CD14-positive monocyte (primary cell): ENCODE results near the gene INTS6. TPM values are rescaled to one million over a fixed set of nuclear protein-coding genes. Genes with fewer than 3 reads are reported as not detected.
A peak's percentile ranks its signal among the peaks of the same experiment; 100 is the strongest.

Experiments
- DNase-seq, 3 donors: peaks; one replicate each; pipeline ENCODE4 v3.0.0-alpha.2; 2011 to 2022
- H2AFZ ChIP-seq: 2 replicates; pipeline ENCODE4 v1.6.0; 2012; ENCODE audit warnings: mild to moderate bottlenecking, low read depth, low read length, inconsistent platforms; ENCODE audit not compliant: insufficient read depth, poor library complexity, severe bottlenecking
- H3K27ac ChIP-seq, 2 donors: 1 replicate in 1 of 2; 2 replicates in 1 of 2; pipeline ENCODE4 v1.5.1; 2012 to 2013; ENCODE audit warnings: low read length in 2 of 2, control low read depth in 1 of 2, inconsistent platforms in 1 of 2, low read depth in 1 of 2, mild to moderate bottlenecking in 1 of 2
- H3K27me3 ChIP-seq, 2 donors: one replicate each; pipeline versions ENCODE4 v1.6.0 to v1.6.1; 2011 to 2013; ENCODE audit warnings: low read length in 2 of 2; ENCODE audit not compliant: control insufficient read depth in 2 of 2, insufficient read depth in 2 of 2
- H3K36me3 ChIP-seq, 2 donors: replicated peaks in 1 of 2; 1 replicate in 1 of 2; 2 replicates in 1 of 2; pipeline versions ENCODE4 v1.5.1 to v1.6.1; 2012 to 2013; ENCODE audit warnings: low read length in 2 of 2, control low read depth in 1 of 2, inconsistent platforms in 1 of 2, mild to moderate bottlenecking in 1 of 2; ENCODE audit not compliant: insufficient read depth in 2 of 2, control insufficient read depth in 1 of 2
- H3K4me1 ChIP-seq, 2 donors: 1 replicate in 1 of 2; 2 replicates in 1 of 2; pipeline versions ENCODE4 v1.5.1 to v1.6.1; 2012 to 2013; ENCODE audit warnings: low read length in 2 of 2, control low read depth in 1 of 2, inconsistent platforms in 1 of 2, mild to moderate bottlenecking in 1 of 2, moderate library complexity in 1 of 2; ENCODE audit not compliant: insufficient read depth in 2 of 2, control insufficient read depth in 1 of 2
- H3K4me2 ChIP-seq: replicated peaks from 2 replicates; pipeline ENCODE3; 2012; ENCODE audit warnings: low read length, moderate library complexity, mild to moderate bottlenecking; ENCODE audit not compliant: poor library complexity, severe bottlenecking; ENCODE audit errors: extremely low read depth
- H3K4me3 ChIP-seq, 3 experiments: fragments of 200-600 bp in 1 of 3; sonication (generic) in 1 of 3; replicated peaks in 1 of 3; 1 replicate in 2 of 3; 2 replicates in 1 of 3; pipeline ENCODE4 v1.5.1; 2011 to 2013; ENCODE audit warnings: low read length in 3 of 3, mild to moderate bottlenecking in 3 of 3, control low read depth in 2 of 3, low read depth in 2 of 3, inconsistent platforms in 1 of 3, moderate library complexity in 1 of 3
- H3K79me2 ChIP-seq: 2 replicates; pipeline ENCODE4 v1.6.0; 2012; ENCODE audit warnings: mild to moderate bottlenecking, control low read depth, inconsistent platforms, low read length, moderate library complexity; ENCODE audit not compliant: insufficient read depth
- H3K9ac ChIP-seq: 2 replicates; pipeline ENCODE4 v1.6.0; 2017; ENCODE audit warnings: low read length, mild to moderate bottlenecking; ENCODE audit not compliant: insufficient read depth, poor library complexity, severe bottlenecking
- H3K9me3 ChIP-seq, 2 donors: replicated peaks in 1 of 2; 1 replicate in 1 of 2; 2 replicates in 1 of 2; pipeline versions ENCODE4 v1.5.1 to v1.6.1; 2012 to 2013; ENCODE audit warnings: low read length in 2 of 2, control low read depth in 1 of 2; ENCODE audit not compliant: control insufficient read depth in 1 of 2, insufficient read depth in 1 of 2
- H4K20me1 ChIP-seq: 2 replicates; pipeline ENCODE4 v1.6.0; 2012; ENCODE audit warnings: mild to moderate bottlenecking, low read length, control low read depth, moderate library complexity; ENCODE audit not compliant: insufficient read depth
- H3K27ac Mint-ChIP-seq, 7 donors: one replicate each; pipeline ENCODE4 v1.8.0; 2020; ENCODE audit warnings: mild to moderate bottlenecking in 7 of 7, mixed read lengths in 7 of 7, moderate library complexity in 6 of 7, inconsistent platforms in 2 of 7
- H3K27me3 Mint-ChIP-seq, 3 donors: one replicate each; pipeline ENCODE4 v1.8.0; 2021 to 2022; ENCODE audit warnings: low read depth in 3 of 3, mild to moderate bottlenecking in 3 of 3, mixed read lengths in 3 of 3, moderate library complexity in 3 of 3, inconsistent platforms in 1 of 3
- H3K36me3 Mint-ChIP-seq, 2 donors: one replicate each; pipeline ENCODE4 v1.8.0; 2020; ENCODE audit warnings: mixed read lengths in 2 of 2, inconsistent platforms in 1 of 2, mild to moderate bottlenecking in 1 of 2
- H3K4me1 Mint-ChIP-seq: one replicate; pipeline ENCODE4 v1.8.0; 2020; ENCODE audit warnings: mild to moderate bottlenecking, mixed read lengths
- H3K4me3 Mint-ChIP-seq, 2 donors: one replicate each; pipeline ENCODE4 v1.8.0; 2020; ENCODE audit warnings: mild to moderate bottlenecking in 2 of 2, mixed read lengths in 2 of 2, moderate library complexity in 1 of 2
- H3K9me3 Mint-ChIP-seq, 7 donors: one replicate each; pipeline ENCODE4 v1.8.0; 2020 to 2022; ENCODE audit warnings: mixed read lengths in 7 of 7, mild to moderate bottlenecking in 6 of 7, moderate library complexity in 6 of 7, inconsistent platforms in 2 of 7
- CTCF ChIP-seq: fragments of 200-600 bp; IDR thresholded peaks from one replicate; pipeline ENCODE4 v1.8.0; 2022; ENCODE audit warnings: antibody characterized with exemption, mild to moderate bottlenecking
- WGBS: methylation state at CpG from one replicate; pipeline ENCODE4 v1.1.5; 2013; ENCODE audit warnings: missing lambda C conversion rate; ENCODE audit not compliant: insufficient coverage; 5-methylcytosine and 5-hydroxymethylcytosine counted together
- intact Hi-C, 2 donors: fragments of 100-400 bp; cut with micrococcal nuclease; formaldehyde crosslinking; loops; one replicate each; pipeline versions ENCODE4 v1.15.0 to v1.15.1; 2023
- polyA plus RNA-seq, 3 donors: library from polyadenylated mRNA; depleted of rRNA in 1 of 3; unstranded in 2 of 3; stranded (reverse) in 1 of 3; fragments of 300-500 nt in 2 of 3; fragments of >200 nt in 1 of 3; fragmentation: Illumina TruSeq in 2 of 3; gene quantifications; 1 replicate in 2 of 3; 2 replicates in 1 of 3; pipeline ENCODE4 v1.2.3, GENCODE V29; 2012 to 2021

Gene INTS6
- polyA plus RNA-seq, 3 donors = 10.8 to 13.2 (median 11.6) TPM

- Mint-ChIP-seq H3K9me3 (no peaks in the 10 kb centered on the region), H3K27ac (no peak overlapping the region), H3K36me3 (no peaks in the 10 kb centered on the region), H3K4me1 (peaks cover 9% of the 10 kb centered on the region), H3K27me3 (peaks cover 0 to 6% (median 2%) of the 10 kb centered on the region in 3 donors), H3K4me3 (no peak overlapping the region)
- Histone ChIP-seq H3K36me3 (no peaks in the 10 kb centered on the region), H3K4me2 (no peak overlapping the region), H2AFZ (no peak overlapping the region), H3K9me3 (no peaks in the 10 kb centered on the region), H3K27me3 (no peaks in the 10 kb centered on the region), H3K27ac (no peak overlapping the region), H3K9ac (no peak overlapping the region), H3K4me1 (no peaks in the 10 kb centered on the region), H3K4me3 (no peak overlapping the region), H3K79me2 (no peaks in the 10 kb centered on the region), H4K20me1 (no peaks in the 10 kb centered on the region)
- no peak for TF ChIP-seq CTCF
- DNase-seq = no peak
- intact Hi-C loops = no loop called here
- WGBS = no CpG with 5 or more reads among the region's 4 CpGs
Observed at GRCh38 chr13:51341791-51342190, 111.0 kb downstream of the INTS6 start.

DNA sequence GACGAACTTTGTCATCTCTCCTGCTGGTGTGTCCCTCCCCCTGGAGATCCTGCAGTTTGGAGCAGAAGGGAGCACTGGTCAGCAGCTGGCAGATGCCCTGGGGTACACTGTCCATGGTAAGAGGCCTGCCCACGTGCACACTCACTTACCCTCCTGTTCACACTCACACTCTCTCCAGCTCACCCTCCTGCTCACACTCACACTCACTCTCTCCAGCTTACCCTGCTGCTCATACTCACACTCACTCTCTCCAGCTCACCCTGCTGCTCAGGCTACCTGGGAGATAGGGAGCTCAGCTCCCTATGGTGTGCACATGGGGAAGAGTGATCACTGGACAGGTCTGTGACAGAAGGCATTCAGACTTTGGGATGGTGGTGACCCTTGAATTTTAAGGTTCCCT, 111.6 kb downstream of the INTS6 start:
- no peaks in the 10 kb centered on the region for H3K9me3 Mint-ChIP-seq
- peaks cover 9% of the 10 kb centered on the region for H3K4me1 Mint-ChIP-seq

More for the DNA sequence above, 111.6 kb downstream of the INTS6 start:
- Mint-ChIP-seq H3K36me3 (no peaks in the 10 kb centered on the region), H3K27ac (no peak overlapping the region), H3K27me3 (peaks cover 0 to 6% (median 2%) of the 10 kb centered on the region in 3 donors), H3K4me3 (peak overlapping the region; percentile 40 to 61)
- intact Hi-C loops = no loop called here
- H3K4me1 ChIP-seq = no peaks in the 10 kb centered on the region
- no peaks in the 10 kb centered on the region for H3K79me2 ChIP-seq
- no peaks in the 10 kb centered on the region for H4K20me1 ChIP-seq
- H3K36me3 ChIP-seq = no peaks in the 10 kb centered on the region
- H3K9ac ChIP-seq = no peak overlapping the region
- H3K27me3 ChIP-seq = no peaks in the 10 kb centered on the region
- H3K9me3 ChIP-seq = no peaks in the 10 kb centered on the region
- no peak overlapping the region for H3K4me3 ChIP-seq
- no peak overlapping the region for H3K27ac ChIP-seq
- TF ChIP-seq CTCF = no peak
- 100% methylated on average over 2 of the region's 2 CpGs for WGBS
- no peak overlapping the region for H2AFZ ChIP-seq
- H3K4me2 ChIP-seq = no peak overlapping the region
- DNase-seq = no peak
